ENCODE measurements around the gene GAL.

Gene GAL

GRCh38 chr11:68654978-68655377 lies 29.4 kb upstream of the GAL start:
- TF ChIP-seq, protein P1, sequence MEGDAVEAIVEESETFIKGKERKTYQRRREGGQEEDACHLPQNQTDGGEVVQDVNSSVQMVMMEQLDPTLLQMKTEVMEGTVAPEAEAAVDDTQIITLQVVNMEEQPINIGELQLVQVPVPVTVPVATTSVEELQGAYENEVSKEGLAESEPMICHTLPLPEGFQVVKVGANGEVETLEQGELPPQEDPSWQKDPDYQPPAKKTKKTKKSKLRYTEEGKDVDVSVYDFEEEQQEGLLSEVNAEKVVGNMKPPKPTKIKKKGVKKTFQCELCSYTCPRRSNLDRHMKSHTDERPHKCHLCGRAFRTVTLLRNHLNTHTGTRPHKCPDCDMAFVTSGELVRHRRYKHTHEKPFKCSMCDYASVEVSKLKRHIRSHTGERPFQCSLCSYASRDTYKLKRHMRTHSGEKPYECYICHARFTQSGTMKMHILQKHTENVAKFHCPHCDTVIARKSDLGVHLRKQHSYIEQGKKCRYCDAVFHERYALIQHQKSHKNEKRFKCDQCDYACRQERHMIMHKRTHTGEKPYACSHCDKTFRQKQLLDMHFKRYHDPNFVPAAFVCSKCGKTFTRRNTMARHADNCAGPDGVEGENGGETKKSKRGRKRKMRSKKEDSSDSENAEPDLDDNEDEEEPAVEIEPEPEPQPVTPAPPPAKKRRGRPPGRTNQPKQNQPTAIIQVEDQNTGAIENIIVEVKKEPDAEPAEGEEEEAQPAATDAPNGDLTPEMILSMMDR (IDR thresholded peaks at IDR 0.05; ENCODE audit: insufficient read depth, low read depth, low read length, missing control alignments) = no peak
- no peak for DNase-seq (ENCODE audit: low read depth)
- no peak overlapping the region for H3K4me3 ChIP-seq (ENCODE audit: low read depth, low read length)

DNA sequence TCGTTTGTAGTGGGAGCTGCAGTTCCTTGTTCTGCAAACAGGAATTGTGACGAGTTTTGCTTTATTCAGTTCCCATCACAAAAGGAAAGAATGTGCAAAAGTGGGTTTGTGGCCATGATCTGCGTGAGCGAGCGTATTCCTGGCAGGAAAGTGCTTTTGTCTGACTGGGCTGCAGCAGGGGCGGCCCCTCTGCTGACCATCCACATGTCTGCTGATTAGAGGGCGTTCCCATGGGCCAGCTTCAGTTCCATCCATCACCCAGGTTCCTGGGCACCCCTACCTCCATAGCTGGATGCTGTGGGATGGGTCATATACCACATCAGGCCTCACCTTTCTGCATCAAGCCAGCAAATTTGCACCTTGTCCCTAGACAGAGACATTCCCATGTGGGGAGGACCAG lies 28.9 kb upstream of the GAL start:
- no peak for DNase-seq (ENCODE audit: low read depth)
- TF ChIP-seq, protein P1 (IDR thresholded peaks at IDR 0.05; ENCODE audit: insufficient read depth, low read depth, low read length, missing control alignments) = no peak
- no peak overlapping the region for H3K4me3 ChIP-seq (ENCODE audit: low read depth, low read length)

DNA sequence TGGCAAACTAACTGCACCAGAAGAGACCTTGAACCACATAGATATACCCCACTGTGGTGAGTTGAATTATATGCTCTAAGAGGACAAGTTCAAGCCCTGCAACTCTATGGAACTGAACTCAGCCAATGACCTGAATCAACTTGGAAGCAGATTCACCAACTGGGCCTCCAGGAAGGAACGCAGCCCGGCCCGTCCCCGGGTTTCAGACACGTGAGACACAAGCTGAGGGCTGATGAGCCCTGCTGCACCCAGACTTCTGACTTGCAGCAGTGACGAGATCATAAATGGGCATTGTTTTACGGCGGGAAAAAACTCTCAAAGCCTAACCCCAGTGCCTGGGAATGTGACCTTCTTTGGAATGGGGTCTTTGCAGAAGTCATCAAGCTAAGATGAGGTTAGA lies 28.5 kb upstream of the GAL start:
- no peak overlapping the region for H3K4me3 ChIP-seq (ENCODE audit: low read depth, low read length)
- TF ChIP-seq, protein P1 (IDR thresholded peaks at IDR 0.05; ENCODE audit: insufficient read depth, low read depth, low read length, missing control alignments) = no peak
- no peak for DNase-seq (ENCODE audit: low read depth)

DNA sequence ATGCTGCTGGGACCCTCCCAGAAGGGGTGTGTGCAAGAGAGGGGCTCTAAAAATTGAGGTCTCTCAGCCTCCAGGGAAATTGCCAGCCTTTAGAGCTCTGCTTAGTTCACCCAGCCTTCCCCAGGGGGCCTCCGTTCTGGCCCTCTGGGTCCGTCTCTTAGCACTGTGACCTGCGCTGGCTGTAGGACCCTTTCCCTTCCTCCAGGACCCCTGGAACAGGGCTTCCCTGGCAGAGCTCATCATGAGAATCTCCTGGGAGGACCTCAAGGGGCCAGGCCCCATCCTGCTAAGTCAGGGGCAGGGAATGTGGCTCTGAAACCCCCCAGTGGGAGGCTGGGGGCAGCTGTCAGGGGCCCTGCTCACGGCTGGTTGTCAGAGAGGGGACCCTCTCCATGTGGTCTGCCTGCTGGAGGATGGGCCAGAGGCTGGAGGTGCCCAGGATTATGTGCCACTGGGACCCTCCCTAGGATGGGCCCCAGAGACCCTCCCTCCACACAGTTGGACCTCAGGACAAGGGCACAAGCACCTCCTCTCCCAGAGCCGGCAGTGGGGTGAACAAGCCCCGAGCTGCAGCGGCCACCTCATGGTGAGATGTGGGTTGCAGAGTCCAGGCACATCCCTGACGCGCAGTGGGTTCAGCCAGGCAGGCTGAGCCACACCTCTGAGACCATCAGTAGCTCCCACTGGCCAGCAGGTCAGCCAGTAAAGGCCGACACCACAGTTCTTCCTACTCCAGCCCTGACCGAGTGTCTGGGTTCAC lies 27.1 kb upstream of the GAL start:
- no peak overlapping the region for H3K4me3 ChIP-seq (ENCODE audit: low read depth, low read length)
- DNase-seq (ENCODE audit: low read depth) = no peak
- TF ChIP-seq, protein P1 (IDR thresholded peaks at IDR 0.05; ENCODE audit: insufficient read depth, low read depth, low read length, missing control alignments) = no peak

GRCh38 chr11:68658097-68658496 lies 26.2 kb upstream of the GAL start:
- DNase-seq (ENCODE audit: low read depth) = no peak
- no peak overlapping the region for H3K4me3 ChIP-seq (ENCODE audit: low read depth, low read length)
- TF ChIP-seq, protein P1 (IDR thresholded peaks at IDR 0.05; ENCODE audit: insufficient read depth, low read depth, low read length, missing control alignments) = no peak

GRCh38 chr11:68658661-68659060 lies 25.7 kb upstream of the GAL start:
- no peak for DNase-seq (ENCODE audit: low read depth)
- no peak overlapping the region for H3K4me3 ChIP-seq (ENCODE audit: low read depth, low read length)
- TF ChIP-seq, protein P1 (IDR thresholded peaks at IDR 0.05; ENCODE audit: insufficient read depth, low read depth, low read length, missing control alignments) = no peak

Data from GM12865 (cell line).